ENCODE data around the gene COTL1. TPM values are rescaled to one million over a fixed set of nuclear protein-coding genes. Genes with fewer than 3 reads are reported as not detected.
A peak's percentile ranks its signal among the peaks of the same experiment; 100 is the strongest.

The COTL1 gene
- total and polyA plus RNA-seq, 9 of the 15 experiments (the other 6 are each of a cell fraction or from before 2014, with no cell fraction given), result 27.7 to 185 (median 72.5) TPM

GRCh38 chr16:84617791-84618580 is at the start of gene COTL1 (continued):
- TF ChIP-seq REST (IDR thresholded peaks at IDR 0.05; ENCODE audit: borderline replicate concordance) (no peak), REST (CRISPR knock-in tag; IDR thresholded peaks at IDR 0.05; ENCODE audit: low read depth) (peak; percentile 66; the same call in 1 of the 2 replicates), HDAC2 (IDR thresholded peaks at IDR 0.05) (no peak), ZNF253 (CRISPR knock-in tag; conservative IDR thresholded peaks at IDR 0.05) (no peak), CBX5 (IDR thresholded peaks at IDR 0.05; ENCODE audit: borderline replicate concordance, low read depth) (no peak), ZNF263 (CRISPR knock-in tag; IDR thresholded peaks at IDR 0.05; ENCODE audit: borderline replicate concordance) (peak; percentile 100), POLR2B (IDR thresholded peaks at IDR 0.05; ENCODE audit: low read depth, partially characterized antibody) (no peak), HDAC6 (IDR thresholded peaks at IDR 0.05; ENCODE audit: low read depth, low read length) (peak; percentile 71; the same call in 1 of the 2 replicates), ZFP91 (CRISPR knock-in tag; IDR thresholded peaks at IDR 0.05) (no peak), PHB2 (IDR thresholded peaks at IDR 0.05; ENCODE audit: low read depth) (0 out of 2 replicates have a peak, but pooled peaks have one; percentile 20), PRDM10 (IDR thresholded peaks at IDR 0.05; ENCODE audit: partially characterized antibody) (no peak), E2F6 (IDR thresholded peaks at IDR 0.05; ENCODE audit: borderline replicate concordance in 1 of 2, extremely low read depth in 1 of 2, insufficient read depth in 1 of 2, insufficient read length in 1 of 2, low read depth in 1 of 2, low read length in 1 of 2, poor library complexity in 1 of 2, severe bottlenecking in 1 of 2) (peak; percentile 70 to 83)

All from K562 (cell line).